Brain microvascular endothelial cell (primary cell): ENCODE results near the gene PAQR7.

Experiments used
- DNase-seq: peaks from one replicate; pipeline ENCODE4 v3.0.0-alpha.2; 2020
- H3K27ac ChIP-seq: fragments of 250-450 bp; sonication (Bioruptor Pico); 2 replicates; pipeline ENCODE4 v1.5.1; 2020; ENCODE audit warnings: mild to moderate bottlenecking, moderate library complexity
- H3K27me3 ChIP-seq: fragments of 250-450 bp; sonication (Bioruptor Pico); replicated peaks from 2 replicates; pipeline ENCODE4 v1.5.1; 2020; ENCODE audit warnings: mild to moderate bottlenecking
- H3K36me3 ChIP-seq: fragments of 250-450 bp; sonication (Bioruptor Pico); replicated peaks from 2 replicates; pipeline ENCODE4 v1.5.1; 2020; ENCODE audit warnings: mild to moderate bottlenecking
- H3K4me3 ChIP-seq: 2 replicates; pipeline ENCODE4 v1.5.1; 2011; ENCODE audit warnings: low read depth, mild to moderate bottlenecking, control low read depth, low read length, moderate library complexity
- CTCF ChIP-seq: IDR thresholded peaks from 2 replicates; pipeline ENCODE4 v1.5.1; 2011; ENCODE audit warnings: low read depth, mild to moderate bottlenecking, moderate library complexity, low read length, control low read depth, inconsistent platforms; ENCODE audit errors: missing control alignments
- in situ Hi-C: cut with HindIII; loops from 2 replicates; pipeline ENCODE4 v1.10.0; 2017; ENCODE audit warnings: low sequenced_read_pairs, low pct_ligation_motif_present

The PAQR7 gene

GRCh38 chr1:25861316-25862286 lies 13.9 kb downstream of the PAQR7 start:
- no peak for TF ChIP-seq CTCF
- H3K27ac ChIP-seq, result no peak overlapping the region
- in situ Hi-C loops, result no loop called here
- H3K36me3 ChIP-seq, result peaks cover 4% of the 10 kb centered on the region
- H3K27me3 ChIP-seq, result no peaks in the 10 kb centered on the region
- no peak for DNase-seq
- no peak overlapping the region for H3K4me3 ChIP-seq

GRCh38 chr1:25858906-25859789 lies 16.4 kb downstream of the PAQR7 start, which contains the start of gene AUNIP:
AUNIP (minus strand) TSS chr1:25859457; CDS start chr1:25859357, 100 bp downstream.
- no peak for TF ChIP-seq CTCF
- H3K27ac ChIP-seq, result peak within 1 kb of the TSS; percentile 77
- peaks cover 4% of the 10 kb centered on the region for H3K36me3 ChIP-seq
- no peaks in the 10 kb centered on the region for H3K27me3 ChIP-seq
- peak; percentile 80 for DNase-seq
- in situ Hi-C loops, result no loop called here
- peak within 1 kb of the TSS; percentile 80 for H3K4me3 ChIP-seq

- H3K27ac ChIP-seq, result no peak overlapping the region
- in situ Hi-C loops, result no loop called here
- peak overlapping the region; percentile 80 for H3K4me3 ChIP-seq
- no peak for DNase-seq
- H3K27me3 ChIP-seq, result no peaks in the 10 kb centered on the region
- no peak for TF ChIP-seq CTCF
- H3K36me3 ChIP-seq, result peaks cover 4% of the 10 kb centered on the region
Measured at GRCh38 chr1:25858494-25858893, 17.0 kb downstream of the PAQR7 start.

GRCh38 chr1:25856856-25857255 lies 18.7 kb downstream of the PAQR7 start:
- H3K27ac ChIP-seq, result no peak overlapping the region
- no peaks in the 10 kb centered on the region for H3K27me3 ChIP-seq
- no peak for TF ChIP-seq CTCF
- no peak overlapping the region for H3K4me3 ChIP-seq
- H3K36me3 ChIP-seq, result no peaks in the 10 kb centered on the region
- DNase-seq, result no peak
- in situ Hi-C loops, result no loop called here

- Histone ChIP-seq H3K27me3 (no peaks in the 10 kb centered on the region), H3K4me3 (no peak overlapping the region), H3K27ac (no peak overlapping the region), H3K36me3 (no peaks in the 10 kb centered on the region)
- in situ Hi-C loops, result no loop called here
- no peak for TF ChIP-seq CTCF
- no peak for DNase-seq
Measured at GRCh38 chr1:25854554-25854953, 21.0 kb downstream of the PAQR7 start.
